Loucy (cell line): ENCODE measurements around the gene HEATR5A.

Source experiments
- EZH2phosphoT487 ChIP-seq: fragments of 200-600 bp; IDR thresholded peaks from 2 replicates; pipeline ENCODE4 v1.6.1; 2018; ENCODE audit warnings: antibody characterized with exemption, mild to moderate bottlenecking, moderate library complexity, borderline replicate concordance
- TF ChIP-seq, protein P1 (sequence below): fragments of 200-600 bp; sonication (generic); conservative IDR thresholded peaks from 2 replicates; pipeline ENCODE4 v1.5.1; 2014; ENCODE audit warnings: mild to moderate bottlenecking, antibody characterized with exemption, low read length

DNA sequence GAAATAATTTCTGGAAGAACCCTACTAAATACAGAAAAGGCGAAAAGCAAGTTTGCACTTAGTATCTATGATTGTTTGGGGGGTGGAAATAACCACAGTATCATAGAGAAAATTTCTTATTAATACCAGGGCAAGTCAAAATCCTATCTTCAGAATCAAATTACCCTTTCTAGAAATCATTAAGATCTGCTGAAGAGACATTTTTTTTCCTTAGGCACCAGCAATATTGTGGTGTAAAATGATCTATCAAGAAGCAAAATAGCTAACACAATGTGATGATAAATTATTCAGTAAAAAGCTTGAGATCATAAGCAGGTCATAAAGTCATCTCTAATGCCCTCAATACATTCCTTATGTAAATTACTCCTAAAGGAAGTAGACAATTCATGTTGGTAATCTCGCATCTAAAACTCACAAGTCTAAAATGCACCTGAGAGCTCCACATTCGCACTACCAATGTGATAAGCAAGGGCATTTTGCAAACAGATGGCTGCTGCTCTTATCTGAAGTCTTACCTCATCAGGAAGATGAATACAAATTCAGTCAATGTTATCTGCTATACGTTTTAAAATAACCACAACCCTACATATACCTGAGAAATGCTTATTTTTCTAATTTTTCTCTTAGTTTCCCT, 14.6 kb downstream of the HEATR5A start:
- TF ChIP-seq, protein P1, sequence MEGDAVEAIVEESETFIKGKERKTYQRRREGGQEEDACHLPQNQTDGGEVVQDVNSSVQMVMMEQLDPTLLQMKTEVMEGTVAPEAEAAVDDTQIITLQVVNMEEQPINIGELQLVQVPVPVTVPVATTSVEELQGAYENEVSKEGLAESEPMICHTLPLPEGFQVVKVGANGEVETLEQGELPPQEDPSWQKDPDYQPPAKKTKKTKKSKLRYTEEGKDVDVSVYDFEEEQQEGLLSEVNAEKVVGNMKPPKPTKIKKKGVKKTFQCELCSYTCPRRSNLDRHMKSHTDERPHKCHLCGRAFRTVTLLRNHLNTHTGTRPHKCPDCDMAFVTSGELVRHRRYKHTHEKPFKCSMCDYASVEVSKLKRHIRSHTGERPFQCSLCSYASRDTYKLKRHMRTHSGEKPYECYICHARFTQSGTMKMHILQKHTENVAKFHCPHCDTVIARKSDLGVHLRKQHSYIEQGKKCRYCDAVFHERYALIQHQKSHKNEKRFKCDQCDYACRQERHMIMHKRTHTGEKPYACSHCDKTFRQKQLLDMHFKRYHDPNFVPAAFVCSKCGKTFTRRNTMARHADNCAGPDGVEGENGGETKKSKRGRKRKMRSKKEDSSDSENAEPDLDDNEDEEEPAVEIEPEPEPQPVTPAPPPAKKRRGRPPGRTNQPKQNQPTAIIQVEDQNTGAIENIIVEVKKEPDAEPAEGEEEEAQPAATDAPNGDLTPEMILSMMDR: no peak
- TF ChIP-seq EZH2phosphoT487: no peak
